Kidney epithelial cell (primary cell): ENCODE measurements around the gene MUSTN1. TPM values are rescaled to one million over a fixed set of nuclear protein-coding genes. Genes with fewer than 3 reads are reported as not detected.

Experiments used
- DNase-seq: peaks from one replicate; pipeline ENCODE4 v3.0.0-alpha.2; 2010; ENCODE audit warnings: low read depth
- H3K27me3 ChIP-seq: 2 replicates; pipeline ENCODE4 v1.6.0; 2011; ENCODE audit warnings: low read length; ENCODE audit not compliant: control insufficient read depth, insufficient read depth
- H3K36me3 ChIP-seq: 2 replicates; pipeline ENCODE4 v1.5.1; 2011; ENCODE audit warnings: low read length; ENCODE audit not compliant: control insufficient read depth, insufficient read depth
- H3K4me3 ChIP-seq: 2 replicates; pipeline ENCODE4 v1.5.1; 2011; ENCODE audit warnings: low read depth, mild to moderate bottlenecking, control low read depth, low read length
- CTCF ChIP-seq: IDR thresholded peaks from 2 replicates; pipeline ENCODE4 v1.5.1; 2011; ENCODE audit warnings: mild to moderate bottlenecking, moderate library complexity, low read length, control low read depth, inconsistent platforms; ENCODE audit not compliant: insufficient read depth, poor library complexity, severe bottlenecking
- total RNA-seq: library from RNA; depleted of rRNA; stranded (reverse); fragments of >200 nt; gene quantifications from 2 replicates; pipeline ENCODE4 v1.2.3, GENCODE V29; 2015

MUSTN1 gene
- total RNA-seq, 1 donor from 2014 or later: not detected

DNA sequence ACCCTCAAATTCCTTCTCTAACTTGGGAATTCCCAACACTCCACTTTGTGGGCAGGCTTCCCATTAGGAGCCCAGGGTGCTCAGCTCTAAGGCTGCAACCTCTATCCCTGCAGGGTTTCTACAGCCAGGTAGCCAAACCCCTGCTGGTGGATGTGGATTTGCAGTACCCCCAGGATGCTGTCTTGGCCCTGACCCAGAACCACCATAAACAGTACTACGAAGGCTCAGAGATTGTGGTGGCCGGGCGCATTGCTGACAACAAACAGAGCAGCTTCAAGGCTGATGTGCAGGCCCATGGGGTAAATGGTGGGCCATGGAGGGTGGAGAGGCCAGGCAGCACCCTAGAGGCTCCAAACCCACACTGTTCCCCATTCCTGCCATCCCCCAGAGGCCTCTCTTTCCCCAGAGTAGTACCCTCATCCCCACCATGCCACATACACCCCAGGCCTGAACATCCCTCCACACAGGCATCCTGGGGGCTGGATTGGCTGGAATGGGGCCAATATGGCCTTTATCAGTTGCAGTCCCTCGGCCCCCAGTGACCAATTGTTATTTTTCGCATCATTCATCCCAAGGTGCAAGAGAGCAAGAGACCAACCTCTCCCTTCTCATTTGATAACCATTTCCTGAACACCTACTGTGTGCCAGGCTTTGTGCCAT, 49.8 kb downstream of the MUSTN1 start:
- Histone ChIP-seq H3K36me3 (no peaks in the 10 kb centered on the region), H3K4me3 (no peak overlapping the region), H3K27me3 (peaks cover 14% of the 10 kb centered on the region)
- no peak for DNase-seq
- no peak for TF ChIP-seq CTCF

- DNase-seq: no peak
- Histone ChIP-seq H3K4me3 (no peak overlapping the region), H3K27me3 (peaks cover 14% of the 10 kb centered on the region), H3K36me3 (no peaks in the 10 kb centered on the region)
- no peak for TF ChIP-seq CTCF
Measured at GRCh38 chr3:52784021-52784621, 50.7 kb downstream of the MUSTN1 start.

- TF ChIP-seq CTCF: no peak
- Histone ChIP-seq H3K4me3 (no peak overlapping the region), H3K27me3 (peaks cover 12% of the 10 kb centered on the region), H3K36me3 (no peaks in the 10 kb centered on the region)
- no peak for DNase-seq
Measured at GRCh38 chr3:52783211-52783555, 51.6 kb downstream of the MUSTN1 start.

Other genes with a start within 250 kb of the MUSTN1 start
- 74.2 and 89.5 TPM in 2 replicates for gene PBRM1, start 149.1 kb downstream of the MUSTN1 start, total RNA-seq
- 109 and 135 TPM in 2 replicates for gene GNL3, start 149.0 kb downstream of the MUSTN1 start, total RNA-seq
- 40.9 and 45.9 TPM in 2 replicates for gene GLT8D1, start 129.2 kb downstream of the MUSTN1 start, total RNA-seq
- 199 and 237 TPM in 2 replicates for gene SPCS1, start 128.9 kb downstream of the MUSTN1 start, total RNA-seq
- 18.5 and 24.2 TPM in 2 replicates for gene NEK4, start 64.1 kb downstream of the MUSTN1 start, total RNA-seq
- gene ITIH1, start 57.4 kb downstream of the MUSTN1 start, total RNA-seq: not detected in 2 replicates
- not detected in 2 replicates for gene ITIH3, start 40.2 kb downstream of the MUSTN1 start, total RNA-seq
- 0.13 and 0.41 TPM in 2 replicates for gene ITIH4, start 4.3 kb downstream of the MUSTN1 start, total RNA-seq
- 14.4 and 15.2 TPM in 2 replicates for gene STIMATE, start 62.5 kb upstream of the MUSTN1 start, total RNA-seq
- 6.1 and 15.6 TPM in 2 replicates for gene SFMBT1, start 211.1 kb upstream of the MUSTN1 start, total RNA-seq